ENCODE data around the gene CTTN.

GRCh38 chr11:70471254-70471653 is 72.9 kb downstream of the CTTN start:
- TF ChIP-seq CBFB (IDR thresholded peaks at IDR 0.05; ENCODE audit: low read depth) (no peak), CTCF (IDR thresholded peaks at IDR 0.05 in 2 of 3, conservative IDR thresholded peaks at IDR 0.05 in 1 of 3; ENCODE audit: control insufficient read depth in 2 of 3, extremely low read depth in 1 of 3, insufficient read depth in 1 of 3, low read depth in 3 of 3, low read length in 3 of 3) (peak; percentile 67 to 74 (median 74)), EZH2 (IDR thresholded peaks at IDR 0.05; ENCODE audit: borderline replicate concordance, control insufficient read depth, low read depth, low read length) (no peak), FOS (IDR thresholded peaks at IDR 0.05; ENCODE audit: borderline replicate concordance, extremely low read depth, insufficient read length) (no peak), RAD21 (IDR thresholded peaks at IDR 0.05; ENCODE audit: insufficient read depth, low read depth, low read length) (peak; percentile 78), POLR2A (IDR thresholded peaks at IDR 0.05; ENCODE audit: low read depth, low read length) (no peak)
